K562 (cell line): ENCODE measurements around the gene TMEM147. TPM values are rescaled to one million over a fixed set of nuclear protein-coding genes. Genes with fewer than 3 reads are reported as not detected.

Experiments
- ARID3A ChIP-seq: IDR thresholded peaks from 2 replicates; pipeline ENCODE4 v1.6.1; 2012; ENCODE audit warnings: low read depth, low read length, improper control_type of control experiment, borderline replicate concordance
- E2F6 ChIP-seq, 2 experiments: IDR thresholded peaks; 2 replicates each; pipeline ENCODE4 v1.6.1; 2011; ENCODE audit warnings: borderline replicate concordance in 1 of 2, control low read depth in 1 of 2, low read depth in 1 of 2, low read length in 1 of 2, mild to moderate bottlenecking in 1 of 2, mixed read lengths in 1 of 2, moderate library complexity in 1 of 2; ENCODE audit not compliant: insufficient read depth in 1 of 2, insufficient read length in 1 of 2, poor library complexity in 1 of 2, severe bottlenecking in 1 of 2; ENCODE audit errors: extremely low read depth in 1 of 2
- HDAC1 ChIP-seq, 2 experiments: fragments of 450-650 bp; IDR thresholded peaks; 2 replicates each; pipeline ENCODE4 v1.6.1; 2016 to 2017; ENCODE audit warnings: inconsistent platforms in 1 of 2, mild to moderate bottlenecking in 1 of 2, moderate library complexity in 1 of 2
- KDM4B ChIP-seq, 2 experiments: fragments of 450-650 bp in 1 of 2; sonication (generic) in 1 of 2; IDR thresholded peaks; 2 replicates each; pipeline ENCODE4 v1.6.1; 2016 to 2017; ENCODE audit warnings: borderline replicate concordance in 2 of 2, antibody characterized with exemption in 1 of 2, low read depth in 1 of 2, mild to moderate bottlenecking in 1 of 2
- NELFE ChIP-seq: IDR thresholded peaks from 2 replicates; pipeline ENCODE4 v1.6.1; 2011; ENCODE audit warnings: mild to moderate bottlenecking; ENCODE audit not compliant: insufficient read depth, insufficient read length
- RB1 ChIP-seq: fragments of 450-650 bp; IDR thresholded peaks from 2 replicates; pipeline ENCODE4 v1.6.1; 2017; ENCODE audit warnings: low read depth, mild to moderate bottlenecking
- RREB1 ChIP-seq: fragments of 250-450 bp; sonication (Bioruptor Pico); IDR thresholded peaks from 2 replicates; pipeline ENCODE4 v1.4.0; 2020
- SMARCA5 ChIP-seq: fragments of 450-650 bp; IDR thresholded peaks from 2 replicates; pipeline ENCODE4 v1.6.1; 2016
- TGIF2 ChIP-seq: sonication (generic); formaldehyde crosslinking; IDR thresholded peaks from 2 replicates; pipeline ENCODE4 v1.8.1; 2022; ENCODE audit warnings: mild to moderate bottlenecking, missing genetic modification reagents, moderate library complexity
- THRA ChIP-seq: fragments of 450-650 bp; IDR thresholded peaks from 2 replicates; pipeline ENCODE4 v1.6.1; 2017; ENCODE audit warnings: mild to moderate bottlenecking, moderate library complexity
- USF2 ChIP-seq: sonication (generic); formaldehyde crosslinking; IDR thresholded peaks from 2 replicates; pipeline ENCODE4 v1.5.0; 2020; ENCODE audit warnings: missing genetic modification reagents
- ZNF583 ChIP-seq: fragments of 250-450 bp; sonication (Bioruptor Pico); IDR thresholded peaks from 2 replicates; pipeline ENCODE4 v1.4.0; 2020
- ZNF584 ChIP-seq: fragments of 200-800 bp; sonication (Bioruptor generic); IDR thresholded peaks from 2 replicates; pipeline ENCODE4 v1.6.1; 2016; ENCODE audit warnings: low read depth, mild to moderate bottlenecking, missing genetic modification characterization, missing compliant biosample characterization
- polyA plus RNA-seq, 8 experiments: library from polyadenylated mRNA; depleted of rRNA in 4 of 8; stranded (reverse) in 5 of 8; unstranded in 3 of 8; fragments of >200 nt; fragmentation: Nextera tagmentation in 2 of 8; fragmentation: Illumina TruSeq in 1 of 8; extraction: Ambion mirVana in 2 of 8; extraction: Trizol in 1 of 8; gene quantifications; 2 replicates each; pipeline versions ENCODE4 v1.2.1 to v1.2.3, GENCODE V29; 2011 to 2014; ENCODE audit warnings: inconsistent platforms in 1 of 8, missing spikeins in 1 of 8
- total RNA-seq, 7 experiments: library from RNA; depleted of rRNA in 6 of 7; stranded (reverse); fragments of >200 nt in 6 of 7; fragmentation: Illumina TruSeq in 2 of 7; extraction: Trizol in 2 of 7; gene quantifications; 2 replicates each; pipeline versions ENCODE4 v1.2.1 to v1.2.3, GENCODE V29; 2011 to 2021; ENCODE audit warnings: low replicate concordance in 1 of 7

TMEM147 gene
- total and polyA plus RNA-seq, 9 of the 15 experiments (the other 6 are each of a cell fraction or from before 2014, with no cell fraction given), result 73.8 to 194 (median 142) TPM

GRCh38 chr19:35545001-35545854 lies at the start of gene TMEM147 (continued):
- TF ChIP-seq RREB1 (CRISPR knock-in tag), result peak; percentile 42; the same call in 1 of the 2 replicates
- 0 out of 2 replicates have a peak, but pooled peaks have one; percentile 15 for TF ChIP-seq ZNF583
- peak; percentile 81 for TF ChIP-seq RB1
- TF ChIP-seq USF2 (CRISPR knock-in tag), result peak; percentile 84
- TF ChIP-seq SMARCA5, result no peak
- no peak for TF ChIP-seq ZNF584 (CRISPR knock-in tag)
- TF ChIP-seq HDAC1 (IDR thresholded peaks at IDR 0.05), result peak in 1 of 2 experiments; percentile 86; a peak in 2 of 4 replicates
- no peak for TF ChIP-seq NELFE
- no peak for TF ChIP-seq TGIF2
- peak; percentile 9 to 14 for TF ChIP-seq E2F6 (IDR thresholded peaks at IDR 0.05; ENCODE audit: borderline replicate concordance in 1 of 2, extremely low read depth in 1 of 2, insufficient read depth in 1 of 2, insufficient read length in 1 of 2, low read depth in 1 of 2, low read length in 1 of 2, poor library complexity in 1 of 2, severe bottlenecking in 1 of 2)
- TF ChIP-seq THRA, result no peak
- TF ChIP-seq KDM4B (IDR thresholded peaks at IDR 0.05; ENCODE audit: borderline replicate concordance in 2 of 2, low read depth in 1 of 2), result peak in 1 of 2 experiments; percentile 38; a peak in 1 of 4 replicates
- TF ChIP-seq ARID3A, result no peak
